Endothelial cell of umbilical vein (primary cell): Measurements from ENCODE around the gene DNAH6.

Experiments used
- EZH2 ChIP-seq: IDR thresholded peaks from 2 replicates; pipeline ENCODE4 v1.6.1; 2012; ENCODE audit warnings: borderline replicate concordance, low read depth, mild to moderate bottlenecking, moderate library complexity, low read length, inconsistent platforms; ENCODE audit not compliant: severe bottlenecking
- FOS ChIP-seq: IDR thresholded peaks from 2 replicates; pipeline ENCODE4 v1.6.1; 2011; ENCODE audit warnings: mild to moderate bottlenecking, low read length, moderate library complexity, borderline replicate concordance; ENCODE audit not compliant: insufficient read depth
- JUN ChIP-seq: IDR thresholded peaks from 2 replicates; pipeline ENCODE4 v1.6.1; 2011; ENCODE audit warnings: borderline replicate concordance, low read depth; ENCODE audit not compliant: insufficient read length, insufficient read depth
- MYC ChIP-seq: IDR thresholded peaks from one replicate; pipeline ENCODE4 v1.6.1; 2011; ENCODE audit warnings: mild to moderate bottlenecking, low read depth, low read length
- POLR2A ChIP-seq: IDR thresholded peaks from 2 replicates; pipeline ENCODE4 v1.6.1; 2012; ENCODE audit warnings: low read depth, mild to moderate bottlenecking, control low read depth, low read length
- POLR2AphosphoS5 ChIP-seq: IDR thresholded peaks from 2 replicates; pipeline ENCODE4 v1.6.1; 2012; ENCODE audit warnings: low read depth, mild to moderate bottlenecking, control low read depth, low read length, moderate library complexity; ENCODE audit not compliant: insufficient read depth
- TF ChIP-seq, protein P1 (sequence below), 2 donors: IDR thresholded peaks; 1 replicate in 1 of 2; 2 replicates in 1 of 2; pipeline ENCODE4 v1.5.1; 2011; ENCODE audit warnings: low read length in 2 of 2, mild to moderate bottlenecking in 2 of 2, moderate library complexity in 2 of 2, control low read depth in 1 of 2, inconsistent platforms in 1 of 2, low read depth in 1 of 2; ENCODE audit not compliant: insufficient read depth in 1 of 2; ENCODE audit errors: extremely low read depth in 1 of 2

DNA sequence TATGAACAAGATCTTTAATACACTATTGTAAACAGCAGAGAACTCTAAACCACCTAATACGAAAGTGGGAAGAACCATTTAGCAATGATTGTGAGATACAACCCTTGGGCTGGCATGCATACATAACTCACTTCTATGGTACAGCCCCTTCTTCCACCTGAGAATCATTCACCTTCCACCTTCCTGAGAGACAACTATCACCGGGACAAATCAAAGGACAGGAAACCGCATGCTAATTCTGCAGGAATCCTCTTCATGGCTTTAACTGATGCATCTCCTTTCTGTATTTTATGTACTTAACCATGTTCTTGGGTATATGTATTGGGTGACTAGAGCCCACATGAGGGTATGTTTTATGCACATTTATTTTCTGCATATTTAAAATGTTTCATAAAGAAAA is 241.3 kb downstream of the DNAH6 start:
- TF ChIP-seq POLR2A (no peak), EZH2 (no peak), FOS (no peak), POLR2AphosphoS5 (no peak), MYC (no peak), JUN (no peak)
- TF ChIP-seq, protein P1, sequence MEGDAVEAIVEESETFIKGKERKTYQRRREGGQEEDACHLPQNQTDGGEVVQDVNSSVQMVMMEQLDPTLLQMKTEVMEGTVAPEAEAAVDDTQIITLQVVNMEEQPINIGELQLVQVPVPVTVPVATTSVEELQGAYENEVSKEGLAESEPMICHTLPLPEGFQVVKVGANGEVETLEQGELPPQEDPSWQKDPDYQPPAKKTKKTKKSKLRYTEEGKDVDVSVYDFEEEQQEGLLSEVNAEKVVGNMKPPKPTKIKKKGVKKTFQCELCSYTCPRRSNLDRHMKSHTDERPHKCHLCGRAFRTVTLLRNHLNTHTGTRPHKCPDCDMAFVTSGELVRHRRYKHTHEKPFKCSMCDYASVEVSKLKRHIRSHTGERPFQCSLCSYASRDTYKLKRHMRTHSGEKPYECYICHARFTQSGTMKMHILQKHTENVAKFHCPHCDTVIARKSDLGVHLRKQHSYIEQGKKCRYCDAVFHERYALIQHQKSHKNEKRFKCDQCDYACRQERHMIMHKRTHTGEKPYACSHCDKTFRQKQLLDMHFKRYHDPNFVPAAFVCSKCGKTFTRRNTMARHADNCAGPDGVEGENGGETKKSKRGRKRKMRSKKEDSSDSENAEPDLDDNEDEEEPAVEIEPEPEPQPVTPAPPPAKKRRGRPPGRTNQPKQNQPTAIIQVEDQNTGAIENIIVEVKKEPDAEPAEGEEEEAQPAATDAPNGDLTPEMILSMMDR (IDR thresholded peaks at IDR 0.05; ENCODE audit: extremely low read depth in 1 of 2, insufficient read depth in 1 of 2, low read depth in 1 of 2, low read length in 2 of 2) = no peak
